GM06990 (cell line): ENCODE measurements around the gene LGI1.

ENCODE experiments used
- DNase-seq: peaks from one replicate; pipeline ENCODE4 v3.0.0-alpha.2; 2011; ENCODE audit not compliant: insufficient read length; ENCODE audit errors: extremely low read depth
- H3K27me3 ChIP-seq: replicated peaks from 2 replicates; pipeline ENCODE4 v1.6.0; 2011; ENCODE audit warnings: low read length; ENCODE audit not compliant: control insufficient read depth, insufficient read depth
- H3K36me3 ChIP-seq: 2 replicates; pipeline ENCODE4 v1.5.1; 2011; ENCODE audit warnings: low read length; ENCODE audit not compliant: control insufficient read depth, insufficient read depth
- H3K4me3 ChIP-seq: replicated peaks from 2 replicates; pipeline ENCODE4 v1.5.1; 2011; ENCODE audit warnings: low read depth, mild to moderate bottlenecking, control low read depth, low read length
- CTCF ChIP-seq: IDR thresholded peaks from 2 replicates; pipeline ENCODE4 v1.5.1; 2011; ENCODE audit warnings: low read length, control low read depth, mild to moderate bottlenecking, inconsistent platforms; ENCODE audit not compliant: insufficient read depth, poor library complexity, severe bottlenecking

Gene LGI1

GRCh38 chr10:93807371-93807770, 49.6 kb downstream of the LGI1 start:
- TF ChIP-seq CTCF, result no peak
- H3K4me3 ChIP-seq, result no peak overlapping the region

GRCh38 chr10:93812659-93813338, 55.1 kb downstream of the LGI1 start:
- Histone ChIP-seq H3K4me3 (no peak overlapping the region), H3K36me3 (no peaks in the 10 kb centered on the region), H3K27me3 (no peaks in the 10 kb centered on the region)
- DNase-seq, result no peak
- no peak for TF ChIP-seq CTCF

More at GRCh38 chr10:93807371-93807770, 49.6 kb downstream of the LGI1 start:
- H3K27me3 ChIP-seq, result no peaks in the 10 kb centered on the region
- no peak for DNase-seq
- H3K36me3 ChIP-seq, result no peaks in the 10 kb centered on the region

GRCh38 chr10:93813507-93814465, 56.0 kb downstream of the LGI1 start:
- TF ChIP-seq CTCF, result peak; percentile 78

GRCh38 chr10:93815304-93816096, 57.8 kb downstream of the LGI1 start:
- H3K36me3 ChIP-seq, result no peaks in the 10 kb centered on the region
- DNase-seq, result no peak
- no peak for TF ChIP-seq CTCF
- H3K27me3 ChIP-seq, result no peaks in the 10 kb centered on the region; the same call in 1 of the 2 replicates
- H3K4me3 ChIP-seq, result no peak overlapping the region

More at GRCh38 chr10:93813507-93814465, 56.0 kb downstream of the LGI1 start:
- H3K4me3 ChIP-seq, result no peak overlapping the region
- H3K27me3 ChIP-seq, result no peaks in the 10 kb centered on the region; the same call in 1 of the 2 replicates
- peak; percentile 6 for DNase-seq
- no peaks in the 10 kb centered on the region for H3K36me3 ChIP-seq

- Histone ChIP-seq H3K36me3 (no peaks in the 10 kb centered on the region), H3K4me3 (no peak overlapping the region), H3K27me3 (no peaks in the 10 kb centered on the region; the same call in 1 of the 2 replicates)
- TF ChIP-seq CTCF, result peak; percentile 76
- DNase-seq, result peak; percentile 7
These were observed 58.5 kb downstream of the LGI1 start for GRCh38 chr10:93816123-93816747.
